DMS153 (cell line): ENCODE results near the gene SASH1.
A peak's percentile ranks its signal among the peaks of the same experiment; 100 is the strongest.

Experiments used
- DNase-seq: peaks from one replicate; lab custom pipeline; 2025; lab: John Stamatoyannopoulos, UW

SASH1 gene

GRCh38 chr6:148521586-148521985 is 178.9 kb downstream of the SASH1 start:
- DNase-seq: no peak

- DNase-seq: no peak
Observed at GRCh38 chr6:148523048-148523447, 180.4 kb downstream of the SASH1 start.

- no peak for DNase-seq
Observed at GRCh38 chr6:148523551-148523950, 180.9 kb downstream of the SASH1 start.

- DNase-seq: no peak
Observed at GRCh38 chr6:148524471-148524882, 181.8 kb downstream of the SASH1 start.

GRCh38 chr6:148524976-148525375 is 182.3 kb downstream of the SASH1 start:
- no peak for DNase-seq

GRCh38 chr6:148525453-148525852 is 182.8 kb downstream of the SASH1 start:
- no peak for DNase-seq

- DNase-seq: no peak
Observed at GRCh38 chr6:148526145-148526544, 183.5 kb downstream of the SASH1 start.

- DNase-seq: no peak
Observed at GRCh38 chr6:148528292-148528691, 185.7 kb downstream of the SASH1 start.

- no peak for DNase-seq
Observed at GRCh38 chr6:148529010-148529409, 186.4 kb downstream of the SASH1 start.

- DNase-seq: peak; percentile 21
Observed at GRCh38 chr6:148530394-148530953, 187.8 kb downstream of the SASH1 start.

- no peak for DNase-seq
Observed at GRCh38 chr6:148530976-148531375, 188.3 kb downstream of the SASH1 start.

GRCh38 chr6:148532698-148533097 is 190.1 kb downstream of the SASH1 start:
- no peak for DNase-seq

GRCh38 chr6:148533309-148534107 is 190.9 kb downstream of the SASH1 start:
- no peak for DNase-seq

GRCh38 chr6:148534871-148535270 is 192.2 kb downstream of the SASH1 start:
- DNase-seq: no peak

- DNase-seq: no peak
Observed at GRCh38 chr6:148535381-148535780, 192.7 kb downstream of the SASH1 start.

GRCh38 chr6:148535976-148536375 is 193.3 kb downstream of the SASH1 start:
- DNase-seq: no peak

GRCh38 chr6:148538261-148539190 is 195.9 kb downstream of the SASH1 start:
- DNase-seq: peak; percentile 37

- no peak for DNase-seq
Observed at GRCh38 chr6:148543540-148543939, 200.9 kb downstream of the SASH1 start.

GRCh38 chr6:148544421-148544820 is 201.8 kb downstream of the SASH1 start:
- DNase-seq: no peak

GRCh38 chr6:148545901-148546300 is 203.3 kb downstream of the SASH1 start:
- DNase-seq: no peak

- no peak for DNase-seq
Observed at GRCh38 chr6:148547110-148547509, 204.5 kb downstream of the SASH1 start.

GRCh38 chr6:148548065-148548748 is 205.6 kb downstream of the SASH1 start:
- DNase-seq: no peak
